Sigmoid colon (tissue), 7 donors: ENCODE data around the gene PIGW. TPM values are rescaled to one million over a fixed set of nuclear protein-coding genes. Genes with fewer than 3 reads are reported as not detected.

Experiments used
- DNase-seq: peaks from one replicate; pipeline ENCODE4 v3.0.0-alpha.2; 2019
- H3K27ac ChIP-seq, 4 donors: fragments of 200-600 bp; sonication (generic); one replicate each; pipeline ENCODE4 v1.5.1; 2016 to 2019; ENCODE audit warnings: mild to moderate bottlenecking in 1 of 4
- H3K27me3 ChIP-seq, 3 donors: fragments of 200-600 bp; sonication (generic); one replicate each; pipeline ENCODE4 v1.5.1; 2019; ENCODE audit warnings: mild to moderate bottlenecking in 1 of 3
- H3K36me3 ChIP-seq, 4 donors: fragments of 200-600 bp; sonication (generic); one replicate each; pipeline ENCODE4 v1.5.1; 2016 to 2019
- H3K4me1 ChIP-seq, 4 donors: fragments of 200-600 bp; sonication (generic); one replicate each; pipeline ENCODE4 v1.5.1; 2017 to 2019
- H3K4me3 ChIP-seq, 4 donors: fragments of 200-600 bp; sonication (generic); one replicate each; pipeline ENCODE4 v1.5.1; 2017 to 2019; ENCODE audit warnings: mild to moderate bottlenecking in 2 of 4, moderate library complexity in 1 of 4
- H3K9me3 ChIP-seq, 4 donors: fragments of 200-600 bp in 3 of 4; sonication (generic) in 3 of 4; one replicate each; pipeline versions ENCODE4 v1.5.1 to v1.6.1; 2013 to 2019
- CTCF ChIP-seq, 4 experiments: fragments of 450-650 bp in 3 of 4; fragments of 200-600 bp in 1 of 4; IDR thresholded peaks; one replicate each; pipeline ENCODE4 v1.5.1; 2016 to 2019; ENCODE audit warnings: antibody characterized with exemption in 4 of 4, mild to moderate bottlenecking in 3 of 4, moderate library complexity in 2 of 4
- EP300 ChIP-seq, 4 donors: sonication (generic); formaldehyde crosslinking; IDR thresholded peaks; one replicate each; pipeline ENCODE4 v1.6.1; 2017; ENCODE audit warnings: antibody characterized with exemption in 4 of 4
- POLR2A ChIP-seq, 2 donors: fragments of 450-650 bp; IDR thresholded peaks; one replicate each; pipeline ENCODE4 v1.6.1; 2016; ENCODE audit warnings: antibody characterized with exemption in 2 of 2, mild to moderate bottlenecking in 2 of 2, moderate library complexity in 2 of 2
- POLR2AphosphoS5 ChIP-seq, 4 donors: sonication (generic); formaldehyde crosslinking; IDR thresholded peaks; one replicate each; pipeline ENCODE4 v1.6.1; 2017; ENCODE audit warnings: antibody characterized with exemption in 4 of 4
- WGBS, 2 donors: extraction: QIAGEN DNeasy Blood & Tissue Kit; methylation state at CpG; one replicate each; pipeline ENCODE4 v1.1.7; 2013; 5-methylcytosine and 5-hydroxymethylcytosine counted together
- intact Hi-C: fragments of 100-400 bp; cut with DNase I; formaldehyde crosslinking; loops from one replicate; pipeline ENCODE4 v1.15.1; 2023
- polyA plus RNA-seq, 3 donors: library from polyadenylated mRNA; stranded (reverse); fragments of 200-250 nt; gene quantifications; one replicate each; pipeline ENCODE4 v1.2.3, GENCODE V29; 2013
- total RNA-seq, 4 donors: library from RNA; depleted of rRNA; stranded (reverse); fragments of >200 nt; gene quantifications; one replicate each; pipeline ENCODE4 v1.1.0, GENCODE V29; 2016
- donor health status: healthy with polysubstance abuse.
- donor health status: Bipolar disorder and iron deficiency.
- donor health status: healthy.

Gene PIGW
- total and polyA plus RNA-seq, 7 donors = 1.7 to 8.6 (median 3.7) TPM

GRCh38 chr17:36540696-36541095 lies 5.9 kb downstream of the PIGW start:
- H3K27ac ChIP-seq = no peak overlapping the region
- 96 to 98% methylated on average over 3 of the region's 3 CpGs for WGBS, 2 donors
- DNase-seq = no peak
- intact Hi-C loops = loop anchor here (10.0 kb wide), 1 partner anchor 1296 kb away; the partner anchor contains the start of gene SLFN5
- H3K27me3 ChIP-seq = no peaks in the 10 kb centered on the region
- TF ChIP-seq POLR2AphosphoS5 (IDR thresholded peaks at IDR 0.05) = no peak
- TF ChIP-seq POLR2A (IDR thresholded peaks at IDR 0.05) = no peak
- no peak for TF ChIP-seq CTCF (IDR thresholded peaks at IDR 0.05)
- TF ChIP-seq EP300 (IDR thresholded peaks at IDR 0.05) = no peak
- no peaks in the 10 kb centered on the region for H3K9me3 ChIP-seq
- H3K36me3 ChIP-seq = peaks cover 0 to 3% (median 0%) of the 10 kb centered on the region in 4 donors
- peaks cover 0 to 18% (median 11%) of the 10 kb centered on the region in 4 donors for H3K4me1 ChIP-seq
- H3K4me3 ChIP-seq = no peak overlapping the region

- WGBS, 2 donors = 95 to 97% methylated on average over 15 of the region's 15 CpGs
- no peak for TF ChIP-seq EP300 (IDR thresholded peaks at IDR 0.05)
- no peak for TF ChIP-seq CTCF (IDR thresholded peaks at IDR 0.05)
- intact Hi-C loops = loop anchor here (10.0 kb wide), 1 partner anchor 1298 kb away; the partner anchor contains the start of gene SLFN5
- no peaks in the 10 kb centered on the region for H3K9me3 ChIP-seq
- no peak overlapping the region for H3K27ac ChIP-seq
- no peak overlapping the region for H3K4me3 ChIP-seq
- no peak for DNase-seq
- no peaks in the 10 kb centered on the region for H3K27me3 ChIP-seq
- peaks cover 0 to under 1% (median 0%) of the 10 kb centered on the region in 4 donors for H3K36me3 ChIP-seq
- peaks cover 0 to 32% (median 31%) of the 10 kb centered on the region in 4 donors for H3K4me1 ChIP-seq
These were observed 8.0 kb downstream of the PIGW start for GRCh38 chr17:36542755-36543154.

- Histone ChIP-seq H3K4me1 (peaks cover 0 to 44% (median 43%) of the 10 kb centered on the region in 4 donors), H3K4me3 (peak overlapping the region; percentile 68 to 96 (median 92)), H3K9me3 (no peaks in the 10 kb centered on the region), H3K27me3 (no peaks in the 10 kb centered on the region), H3K27ac (peak overlapping the region; percentile 95 to 100 (median 98)), H3K36me3 (no peaks in the 10 kb centered on the region)
- WGBS, 2 donors = 0% methylated on average over 10 of the region's 10 CpGs
- DNase-seq = peak; percentile 70
- TF ChIP-seq CTCF (IDR thresholded peaks at IDR 0.05) = no peak
- TF ChIP-seq POLR2AphosphoS5 (IDR thresholded peaks at IDR 0.05) = peak in 1 of 4 donors; percentile 40
- intact Hi-C loops = loop anchor here (1.0 to 10.0 kb wide), 3 partner anchors 8 to 1299 kb away; partner anchors contain the start of genes MRM1 and SLFN5
These were observed 9.2 kb downstream of the PIGW start for GRCh38 chr17:36544044-36544306.

GRCh38 chr17:36544307-36545076 lies 9.7 kb downstream of the PIGW start, which contains the start of gene GGNBP2:
TSS of gene GGNBP2 (plus strand) at chr17:36544919. CDS start at chr17:36545725, 806 bp downstream.
- peak within 1 kb of the TSS; percentile 95 to 100 (median 98) for H3K27ac ChIP-seq
- 0% methylated on average over 71 of the region's 71 CpGs for WGBS, 2 donors
- no peaks in the 10 kb centered on the region for H3K27me3 ChIP-seq
- intact Hi-C loops = loop anchor here (1.0 to 10.0 kb wide), 3 partner anchors 8 to 1300 kb away; partner anchors contain the start of genes MRM1 and SLFN5
- no peaks in the 10 kb centered on the region for H3K9me3 ChIP-seq
- DNase-seq = peak; percentile 95
- peak within 1 kb of the TSS; percentile 68 to 96 (median 92) for H3K4me3 ChIP-seq
- no peak for TF ChIP-seq EP300 (IDR thresholded peaks at IDR 0.05)
- TF ChIP-seq POLR2A (IDR thresholded peaks at IDR 0.05) = peak; percentile 88 to 93
- peak; percentile 94 to 99 (median 98) for TF ChIP-seq POLR2AphosphoS5 (IDR thresholded peaks at IDR 0.05)
- TF ChIP-seq CTCF (IDR thresholded peaks at IDR 0.05) = no peak
- peaks cover 0 to 48% (median 47%) of the 10 kb centered on the region in 4 donors for H3K4me1 ChIP-seq
- no peaks in the 10 kb centered on the region for H3K36me3 ChIP-seq
